NCI-H1092 treated with DMSO at 0.1 percent for 48 hours (cell line): ENCODE results near the gene HID1.

Source experiments
- DNase-seq: peaks from one replicate; lab custom pipeline; 2025; lab: John Stamatoyannopoulos, UW

Gene HID1

GRCh38 chr17:74964988-74965622 lies 7.5 kb downstream of the HID1 start:
- no peak for DNase-seq

GRCh38 chr17:74964246-74964761 lies 8.3 kb downstream of the HID1 start:
- DNase-seq = no peak

- DNase-seq = no peak
Measured at GRCh38 chr17:74963656-74964055, 8.9 kb downstream of the HID1 start.

DNA sequence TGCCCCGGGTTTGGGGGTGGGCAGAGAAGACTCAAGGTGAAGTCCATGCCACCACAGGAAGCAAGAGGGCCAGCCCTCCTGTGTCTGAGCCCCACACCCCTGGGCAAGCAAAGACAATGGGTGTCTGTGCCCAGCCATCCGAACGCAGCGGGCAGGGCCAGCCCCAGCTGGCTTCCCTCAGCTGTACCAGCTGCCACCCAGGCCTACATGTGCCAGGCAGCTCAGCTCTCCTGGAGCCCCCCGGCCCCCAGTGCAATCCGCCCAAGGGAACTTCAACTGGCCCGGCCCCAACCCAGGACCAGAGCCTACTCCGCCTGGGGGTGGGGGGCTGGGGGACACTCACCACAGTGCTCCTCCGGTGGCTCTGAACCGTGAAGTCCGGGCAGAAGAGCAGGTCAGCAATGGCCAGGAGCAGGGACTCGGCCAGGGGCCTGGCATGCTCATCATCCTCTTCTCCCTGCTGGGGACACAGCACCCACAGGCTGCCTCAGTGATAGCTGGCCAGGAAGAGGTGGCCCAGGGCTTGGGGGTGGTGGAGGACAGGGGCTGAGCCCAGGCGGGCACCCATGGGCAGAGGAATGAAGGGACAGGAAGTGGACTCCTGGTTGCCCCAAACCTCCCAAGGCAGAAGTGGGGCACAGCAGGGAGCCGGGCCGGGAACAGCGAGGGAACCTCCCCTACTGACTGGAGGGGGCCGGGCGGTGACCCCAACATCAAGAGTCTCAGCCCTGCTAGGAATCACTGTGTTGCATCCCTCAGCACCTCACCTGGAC lies 9.8 kb downstream of the HID1 start:
- DNase-seq = no peak

DNA sequence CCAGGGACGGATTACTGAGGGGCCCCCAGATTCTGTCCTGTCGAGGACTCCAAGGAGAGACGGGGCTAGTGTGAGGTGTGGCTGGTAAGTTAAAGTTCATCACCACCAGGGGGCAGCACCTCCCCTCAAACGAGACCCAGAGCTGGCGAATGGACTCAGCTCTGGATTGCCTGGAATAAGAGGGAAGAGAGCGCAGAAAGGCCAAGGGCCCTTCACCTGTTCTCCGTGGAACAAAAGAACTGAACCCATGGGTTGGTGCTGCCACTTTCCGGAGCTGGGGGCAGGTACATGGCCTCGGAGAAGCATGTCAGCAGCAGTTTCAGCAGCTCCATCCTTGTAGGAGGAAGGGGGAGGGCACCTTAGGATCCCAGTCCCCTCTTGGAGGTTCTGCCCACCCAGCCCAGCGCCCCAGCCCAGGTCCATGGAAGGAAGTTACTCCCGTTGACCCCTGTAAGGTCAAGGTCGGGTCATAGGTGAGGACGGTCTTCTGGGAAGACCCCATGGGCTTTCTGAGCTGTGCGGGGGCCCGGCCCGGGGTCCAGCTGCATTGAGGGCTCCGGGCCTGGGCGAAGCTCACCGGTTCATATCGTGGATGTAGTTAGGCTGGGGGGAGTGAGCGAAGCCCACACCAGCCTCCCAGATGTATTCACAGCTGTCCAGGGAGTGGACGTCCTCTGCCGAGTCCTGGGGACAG lies 10.8 kb downstream of the HID1 start:
- peak; percentile 68 for DNase-seq

GRCh38 chr17:74960570-74961342 lies 11.8 kb downstream of the HID1 start:
- no peak for DNase-seq

GRCh38 chr17:74959826-74960515 lies 12.6 kb downstream of the HID1 start:
- DNase-seq = no peak

GRCh38 chr17:74957935-74958740 lies 14.4 kb downstream of the HID1 start:
- DNase-seq = peak; percentile 41

GRCh38 chr17:74956093-74956492 lies 16.5 kb downstream of the HID1 start:
- no peak for DNase-seq

GRCh38 chr17:74954665-74955421 lies 17.7 kb downstream of the HID1 start:
- DNase-seq = no peak

- DNase-seq = no peak
Measured at GRCh38 chr17:74954115-74954514, 18.4 kb downstream of the HID1 start.

- no peak for DNase-seq
Measured at GRCh38 chr17:74953134-74953687, 19.3 kb downstream of the HID1 start.

DNA sequence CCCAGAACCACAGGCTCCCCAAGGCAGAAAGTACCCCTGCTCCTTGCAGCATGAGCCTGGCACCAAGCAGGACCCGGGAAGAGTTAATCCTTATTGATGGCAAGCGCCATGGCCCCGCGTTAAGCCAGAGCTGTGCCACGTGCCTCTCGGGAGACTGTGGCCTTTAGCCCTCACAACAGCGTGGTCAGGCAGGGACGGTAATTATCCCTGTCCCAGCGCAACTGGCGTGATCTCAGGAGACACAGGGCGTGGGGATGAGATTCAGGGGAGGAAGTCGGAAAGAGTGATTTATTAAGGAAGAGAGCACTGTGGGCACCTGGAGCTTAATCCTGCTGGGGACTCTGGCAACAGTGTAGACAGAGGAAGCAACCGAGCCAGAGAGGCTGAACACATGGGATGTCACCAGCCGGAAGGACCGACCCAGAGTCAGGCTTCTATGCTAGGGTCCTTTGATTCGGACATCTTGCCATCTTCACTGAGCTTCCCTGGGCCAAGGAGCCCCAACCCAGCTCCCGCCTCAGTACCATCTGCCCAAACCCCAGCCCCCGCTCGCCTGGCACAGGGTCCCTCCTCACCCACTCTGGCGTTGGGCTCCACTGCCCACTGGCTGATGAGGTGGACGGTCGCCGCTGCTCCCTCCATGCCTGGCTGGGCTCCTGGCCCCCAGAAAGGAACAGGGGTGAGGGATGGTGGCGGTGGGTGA lies 20.0 kb downstream of the HID1 start:
- DNase-seq = no peak

DNA sequence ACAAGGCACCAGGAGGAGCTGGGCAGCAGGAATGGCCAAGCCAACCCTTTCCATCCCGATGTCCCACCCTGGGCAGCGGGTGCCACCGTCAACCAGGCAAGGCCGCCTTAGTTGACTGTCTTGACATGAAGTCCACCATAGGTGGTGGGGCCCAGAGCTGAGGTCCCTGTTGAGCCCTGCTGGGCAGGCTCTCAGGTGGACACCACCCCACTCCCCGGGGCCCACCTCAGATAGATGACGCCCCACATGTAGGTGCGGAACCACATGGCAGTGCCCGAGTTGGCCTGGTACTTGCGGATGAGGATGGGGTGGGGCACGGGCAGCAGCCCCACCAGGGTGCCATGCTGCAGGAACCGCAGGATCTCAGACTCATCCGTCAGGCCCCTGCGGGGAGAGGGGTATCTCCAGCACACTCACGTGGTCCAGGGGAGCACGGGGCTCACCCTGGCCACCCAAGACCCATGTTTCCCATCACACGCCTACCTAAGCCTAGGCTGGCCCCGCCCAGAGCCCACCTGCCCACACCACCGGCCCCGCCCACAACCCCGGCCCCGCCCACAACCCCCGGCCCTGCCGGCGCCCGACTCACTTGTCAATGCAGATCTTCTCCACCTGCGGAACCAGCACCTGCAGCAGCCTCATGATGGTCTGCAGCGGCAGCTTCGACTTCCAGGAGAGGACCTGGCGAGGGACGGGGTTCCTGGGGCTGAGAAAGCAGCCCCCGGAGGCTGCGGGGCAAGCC lies 20.7 kb downstream of the HID1 start:
- no peak for DNase-seq

DNA sequence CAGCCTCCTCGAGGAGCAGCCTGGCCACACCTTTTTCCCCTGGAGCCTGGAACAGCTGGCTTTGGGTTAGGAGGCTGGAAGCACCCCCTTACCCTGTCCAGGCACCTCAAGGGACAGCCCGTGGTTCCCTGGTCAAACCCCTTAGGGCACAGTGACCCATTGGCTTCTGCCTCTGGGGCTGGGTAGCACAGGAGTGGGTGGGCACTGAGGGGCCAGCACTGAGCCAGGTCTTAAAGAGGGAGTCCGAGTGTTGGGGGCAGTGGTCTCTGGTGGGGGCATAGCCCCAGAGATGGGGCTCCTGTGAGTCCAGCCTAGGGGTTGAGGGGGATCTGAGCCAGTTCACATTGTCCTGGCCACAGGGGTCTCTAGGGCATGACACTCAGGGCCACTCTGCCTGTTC lies 21.5 kb downstream of the HID1 start:
- DNase-seq = no peak

GRCh38 chr17:74950207-74950606 lies 22.4 kb downstream of the HID1 start:
- peak; percentile 6 for DNase-seq

GRCh38 chr17:74949455-74950115 lies 23.0 kb downstream of the HID1 start:
- no peak for DNase-seq
